Activated T-helper 9 cell treated with anti-CD3 and anti-CD28 coated beads, Interleukin-2, amount 50 U/mL, for 16 hours (primary cell): Measurements from ENCODE around the gene CSF1R.
"Not testable (repeated sequence)": the region's sequence is repeated elsewhere in the genome, so short reads cannot be mapped to it uniquely, and the experiment has no call there.

Source experiments
- DNase-seq: peaks from one replicate; pipeline ENCODE4 v3.0.0-alpha.2; 2020; ENCODE audit warnings: low read depth

CSF1R gene

DNA sequence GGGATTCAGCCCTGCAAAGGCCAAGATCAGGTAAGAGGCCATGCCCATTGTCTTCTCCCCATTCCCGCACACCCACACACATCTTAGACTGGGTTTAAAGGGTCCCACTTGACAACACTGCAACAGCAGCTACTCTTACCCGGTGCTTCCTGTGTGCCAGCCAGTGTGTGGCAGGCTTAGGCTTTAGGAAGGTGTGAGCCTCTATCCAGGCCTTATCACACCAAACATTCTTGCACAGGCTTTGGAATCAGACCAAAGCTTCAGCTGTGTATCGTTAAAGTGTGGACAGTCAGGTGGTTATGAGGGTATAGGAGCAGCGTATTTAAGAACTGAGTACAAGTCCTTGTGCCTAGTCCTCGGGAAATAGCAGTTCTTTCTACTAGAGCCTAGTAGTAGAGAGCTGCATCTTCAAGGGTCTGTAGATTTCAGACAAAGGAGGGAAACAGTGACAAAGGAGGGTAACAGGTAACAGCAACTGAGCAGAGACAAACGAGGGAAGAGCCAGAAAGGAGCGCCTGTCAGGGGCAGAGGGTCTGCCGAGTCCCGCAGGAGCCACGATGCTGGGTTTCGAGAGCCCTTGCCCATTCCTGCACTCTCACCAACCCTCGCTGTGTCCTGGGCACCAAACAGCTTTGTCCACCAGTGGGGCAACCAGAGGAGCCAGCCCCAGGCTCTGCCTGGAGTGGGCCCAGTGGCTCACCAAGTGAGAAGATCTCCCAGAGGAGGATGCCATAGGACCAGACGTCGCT, 30.9 kb downstream of the CSF1R start:
- DNase-seq: no peak

DNA sequence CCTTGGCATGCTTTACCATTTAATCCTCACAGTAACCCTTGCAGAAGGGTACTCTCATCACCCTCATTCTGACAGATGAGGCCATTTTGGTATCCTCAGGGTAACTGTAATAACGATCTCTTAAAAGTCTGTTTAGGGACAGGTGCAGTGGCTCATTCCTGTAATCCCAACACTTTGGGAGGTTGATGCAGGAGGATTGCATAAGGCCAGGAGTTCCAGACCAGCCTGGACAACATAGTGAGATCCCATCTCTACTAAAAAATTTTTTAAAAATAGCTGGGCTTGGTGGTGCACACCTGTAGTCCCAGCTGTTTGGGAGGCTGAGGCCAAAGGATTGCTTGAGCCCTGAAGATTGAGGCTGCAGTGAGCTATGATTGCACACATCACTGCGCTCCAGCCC, 31.8 kb downstream of the CSF1R start:
- no peak for DNase-seq

DNA sequence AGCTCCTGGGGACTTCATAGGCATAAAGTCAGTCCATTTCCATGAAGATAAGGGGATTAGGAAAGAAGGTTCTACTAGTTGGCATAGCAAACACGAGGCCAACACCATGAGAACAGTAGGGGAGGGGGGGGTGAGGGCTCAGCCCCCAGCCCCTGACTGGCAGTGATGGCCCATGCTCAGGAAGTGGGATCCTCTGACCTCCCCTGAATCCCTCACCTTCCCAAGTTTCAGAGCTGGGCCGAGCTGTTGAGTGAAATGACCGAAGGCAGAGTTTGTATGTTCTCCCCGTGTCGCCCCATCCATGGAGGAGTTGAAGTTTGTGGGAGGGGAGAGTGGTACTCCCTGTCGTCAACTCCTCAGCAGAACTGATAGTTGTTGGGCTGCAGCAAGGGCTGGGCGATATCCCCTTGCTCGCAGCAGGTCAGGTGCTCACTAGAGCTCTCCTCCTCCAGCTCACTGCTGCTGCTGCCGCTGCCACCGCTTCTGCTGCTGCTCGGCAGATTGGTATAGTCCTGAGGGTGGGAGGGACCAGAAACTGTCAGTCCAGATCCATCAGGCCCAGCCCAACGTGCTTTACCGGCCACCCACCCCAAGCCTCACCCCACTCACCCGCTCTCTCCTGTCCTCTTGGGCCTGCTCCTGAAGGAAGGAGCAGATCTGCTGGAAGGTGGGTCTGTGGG, 32.5 kb downstream of the CSF1R start:
- no peak for DNase-seq

DNA sequence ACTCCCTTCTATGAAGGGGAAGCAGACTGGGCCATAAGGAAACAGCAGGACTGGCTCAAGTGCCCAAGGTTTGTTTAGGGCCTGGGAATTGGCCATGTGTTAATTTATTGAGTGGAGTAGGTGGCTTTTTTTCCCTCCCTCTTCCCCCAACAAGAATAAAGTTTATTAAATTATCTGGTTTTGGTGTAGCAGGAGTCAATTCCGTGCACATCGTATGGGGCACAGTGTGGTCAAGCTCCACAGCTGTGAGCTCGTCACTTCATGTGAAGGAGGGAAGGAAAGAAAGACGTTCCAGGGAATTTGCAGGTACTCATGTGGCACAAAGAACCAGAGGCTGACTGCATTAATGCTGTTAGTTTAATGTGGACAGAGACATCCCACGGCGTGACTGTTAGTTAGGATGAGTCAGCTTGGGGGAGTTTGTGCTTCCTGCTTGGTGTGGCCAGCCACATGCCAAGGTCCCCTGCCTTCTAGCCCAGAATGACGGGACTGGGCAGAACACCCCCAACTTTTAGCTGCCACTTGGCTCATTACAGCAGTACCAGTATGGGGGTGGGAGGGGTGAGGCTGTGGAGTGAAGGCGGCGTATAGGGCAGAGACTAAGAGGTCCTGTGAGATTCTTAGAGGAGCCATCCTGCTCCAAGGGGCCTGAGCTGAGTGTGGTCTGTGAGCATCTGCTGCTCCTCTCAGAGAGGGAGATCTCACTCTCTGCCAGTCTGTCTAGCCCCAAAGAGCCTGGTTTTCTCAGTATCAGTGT, 33.2 kb downstream of the CSF1R start:
- DNase-seq: no peak

DNA sequence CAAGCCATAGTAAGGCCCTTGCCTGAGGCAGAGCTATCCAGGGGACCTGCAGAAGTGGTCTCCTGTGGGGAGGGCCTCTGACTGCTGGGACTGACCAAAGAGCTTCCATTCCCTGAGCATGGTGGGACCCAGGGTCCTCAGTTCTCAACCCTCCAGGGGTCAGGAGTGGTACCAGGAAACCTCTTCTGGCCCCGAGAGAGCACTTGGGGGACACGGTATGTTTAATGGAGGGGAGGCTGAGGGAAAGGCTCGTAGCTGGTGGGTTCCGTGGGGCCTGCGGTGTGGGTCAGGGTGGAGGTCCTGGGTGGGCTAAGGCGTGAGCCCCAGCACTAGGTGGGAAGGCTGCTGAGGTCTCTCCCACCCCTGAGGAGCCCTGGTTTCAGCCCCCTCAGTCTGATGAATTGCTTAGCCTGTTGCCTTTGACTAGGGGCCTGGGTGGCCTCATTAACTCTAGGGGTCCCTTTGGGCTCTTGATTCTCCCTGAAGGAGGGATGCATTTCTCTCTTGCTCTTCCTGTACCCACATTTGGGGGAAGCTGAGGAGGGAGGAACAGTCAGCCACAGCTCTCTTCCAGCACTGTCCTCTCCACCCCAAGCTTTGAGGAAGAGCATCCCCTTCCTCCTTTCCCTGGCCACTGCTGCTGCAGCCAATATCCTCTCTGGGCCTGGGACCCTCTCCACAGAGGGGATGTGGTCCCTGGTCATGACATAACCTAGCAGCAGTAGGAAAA, 34.0 kb downstream of the CSF1R start:
- DNase-seq: no peak

DNA sequence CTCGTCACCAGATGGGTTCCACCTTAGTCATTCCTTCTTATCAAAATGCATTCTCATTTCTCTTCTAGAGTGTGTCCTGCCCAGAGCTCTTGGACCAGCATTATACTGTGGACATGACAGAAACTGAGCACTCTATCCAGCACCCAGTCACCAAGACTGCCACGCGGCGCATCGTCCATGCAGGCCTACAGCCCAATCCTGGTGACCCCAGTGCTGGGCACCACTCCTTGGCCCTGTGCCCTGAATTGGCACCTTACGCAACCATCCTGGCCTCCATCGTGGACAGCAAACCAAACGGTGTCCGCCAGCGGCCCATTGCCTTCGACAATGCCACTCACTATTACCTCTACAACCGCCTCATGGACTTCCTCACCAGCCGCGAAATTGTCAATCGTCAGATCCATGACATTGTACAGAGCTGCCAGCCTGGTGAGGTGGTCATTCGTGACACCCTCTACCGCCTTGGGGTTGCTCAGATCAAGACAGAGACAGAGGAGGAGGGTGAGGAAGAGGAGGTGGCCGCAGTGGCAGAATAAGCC, 34.6 kb downstream of the CSF1R start:
- DNase-seq: no peak

DNA sequence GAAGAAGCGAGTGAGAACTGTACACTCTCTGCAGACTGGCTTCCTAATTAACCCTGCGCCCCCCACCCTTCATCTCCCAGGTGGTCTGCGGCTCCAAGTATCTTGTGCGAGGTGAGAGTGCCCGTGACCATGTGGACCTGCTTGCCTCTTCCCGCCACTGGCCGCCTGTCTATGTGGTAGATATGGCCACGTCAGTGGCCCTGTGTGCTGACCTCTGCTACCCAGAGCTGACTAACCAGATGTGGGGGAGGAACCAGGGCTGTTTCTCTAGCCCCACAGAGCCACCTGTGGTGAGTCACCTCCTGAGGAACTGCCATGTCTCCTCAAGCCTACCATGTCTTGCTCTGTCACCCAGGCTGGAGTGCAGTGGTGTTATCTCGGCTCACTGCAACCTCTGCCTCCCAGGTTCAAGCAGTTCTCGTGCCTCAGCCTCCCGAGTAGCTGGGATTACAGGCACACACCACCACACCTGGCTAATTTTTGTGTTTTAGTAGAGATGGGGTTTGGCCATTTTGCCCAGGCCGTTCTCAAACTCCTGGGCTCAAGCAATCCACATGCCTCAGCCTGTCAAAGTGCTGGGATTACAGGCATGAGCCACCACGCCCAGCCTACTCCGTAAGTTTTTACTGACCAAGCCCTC, 36.1 kb downstream of the CSF1R start:
- not testable (repeated sequence) for DNase-seq

DNA sequence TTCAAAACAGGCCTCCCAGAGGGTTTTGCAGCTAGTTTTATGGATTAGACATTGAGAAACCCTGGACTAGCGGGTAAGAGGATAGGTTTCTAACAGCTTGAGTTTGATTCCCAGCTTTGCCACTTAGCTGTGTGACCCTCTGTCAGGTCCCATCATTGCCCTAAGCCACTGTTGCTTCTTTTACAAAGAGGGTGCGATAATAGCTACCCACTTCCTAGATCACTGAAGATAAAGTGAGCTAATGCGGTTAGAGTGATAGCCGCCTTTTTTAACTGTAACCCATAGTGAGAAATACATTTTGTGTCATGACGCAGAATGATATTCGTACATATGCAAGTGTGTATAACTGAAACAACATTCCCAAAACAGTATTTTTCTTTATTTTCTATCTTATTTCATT, 40.3 kb downstream of the CSF1R start:
- DNase-seq: no peak

DNA sequence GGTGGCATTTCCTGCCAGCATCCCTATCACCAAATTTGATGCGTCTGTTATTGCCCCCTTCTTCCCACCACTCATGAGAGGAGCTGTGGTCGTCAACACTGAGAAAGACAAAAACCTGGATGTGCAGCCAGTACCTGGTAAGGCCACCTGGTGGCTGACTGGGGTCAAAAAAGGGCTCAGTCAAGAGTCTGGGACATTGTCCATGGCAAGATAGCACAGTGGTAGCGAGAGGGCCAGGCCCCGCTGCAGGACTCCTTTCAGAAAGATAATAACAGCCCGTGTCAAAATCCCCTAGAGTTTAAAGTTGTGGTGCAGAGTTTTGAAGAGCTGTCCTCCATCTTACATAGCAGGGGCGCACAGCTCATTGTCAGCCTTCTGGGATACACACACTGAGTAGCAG, 40.8 kb downstream of the CSF1R start:
- no peak for DNase-seq

DNA sequence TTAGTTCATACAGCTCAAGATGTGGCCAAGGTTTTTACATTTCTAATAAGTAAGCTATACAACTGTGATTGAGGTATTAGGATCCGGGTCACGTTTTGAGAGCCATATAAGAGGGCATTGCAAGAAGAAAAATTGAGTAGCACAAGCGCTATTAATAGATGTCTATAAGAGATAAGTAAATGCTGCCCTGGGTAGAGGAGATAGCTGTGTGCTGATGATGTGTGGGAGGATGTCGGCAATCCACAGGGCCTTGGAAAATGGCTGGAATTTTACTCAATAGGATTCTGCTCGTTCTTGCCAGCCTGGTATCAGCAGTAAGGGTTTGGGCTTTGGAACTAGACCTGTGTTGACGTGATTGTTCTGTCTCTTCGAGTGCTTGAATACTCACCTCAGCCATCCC, 41.6 kb downstream of the CSF1R start:
- DNase-seq: no peak

DNA sequence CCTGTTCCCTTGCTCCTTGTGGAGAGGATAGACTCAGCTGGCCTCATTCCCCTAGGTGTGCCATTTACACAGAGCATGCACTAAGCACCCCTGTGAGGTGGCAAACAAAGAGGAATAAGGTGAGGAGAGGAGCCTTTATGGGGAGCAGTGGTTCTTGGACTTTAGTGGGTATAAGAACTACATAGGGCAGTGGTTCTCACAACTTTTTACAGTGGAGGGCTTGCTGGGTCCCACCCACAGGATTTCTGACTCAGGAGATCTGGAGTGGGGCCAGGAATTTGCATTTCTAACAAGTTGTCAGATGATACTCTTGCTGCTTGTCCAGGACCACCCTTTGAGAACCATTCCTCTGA, 42.0 kb downstream of the CSF1R start:
- DNase-seq: no peak

DNA sequence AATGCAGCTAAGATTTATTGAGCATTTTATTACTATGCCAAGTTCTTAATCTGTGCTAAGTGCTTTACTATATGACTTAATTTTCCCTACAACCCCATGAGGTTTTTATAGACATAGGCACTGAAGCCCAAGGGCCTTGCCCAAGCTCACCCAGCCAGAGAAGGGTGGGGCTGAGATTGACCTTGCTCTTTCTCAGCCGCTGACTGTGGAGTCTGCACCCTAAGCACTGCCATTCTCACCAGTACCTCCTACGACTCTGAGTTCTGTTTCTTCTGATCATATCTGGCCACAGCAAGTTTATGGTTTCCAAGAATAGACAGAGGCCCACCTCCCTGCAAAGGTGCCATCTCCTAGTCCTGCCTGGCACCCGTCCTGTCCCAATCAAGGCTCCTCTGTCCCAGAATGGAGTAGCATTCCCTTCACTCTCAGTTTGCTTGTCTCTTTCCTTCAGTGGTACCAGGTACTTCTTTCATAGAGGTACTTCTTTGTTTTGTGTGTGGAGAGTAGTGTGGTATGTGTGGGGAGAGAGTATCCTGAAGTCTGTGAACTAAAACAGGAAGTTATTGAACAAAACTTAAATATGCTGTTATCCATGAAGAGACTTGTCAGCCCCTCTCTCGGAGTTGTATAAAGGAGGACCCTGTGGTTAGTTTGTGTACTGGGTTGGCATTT, 42.6 kb downstream of the CSF1R start:
- DNase-seq: no peak

DNA sequence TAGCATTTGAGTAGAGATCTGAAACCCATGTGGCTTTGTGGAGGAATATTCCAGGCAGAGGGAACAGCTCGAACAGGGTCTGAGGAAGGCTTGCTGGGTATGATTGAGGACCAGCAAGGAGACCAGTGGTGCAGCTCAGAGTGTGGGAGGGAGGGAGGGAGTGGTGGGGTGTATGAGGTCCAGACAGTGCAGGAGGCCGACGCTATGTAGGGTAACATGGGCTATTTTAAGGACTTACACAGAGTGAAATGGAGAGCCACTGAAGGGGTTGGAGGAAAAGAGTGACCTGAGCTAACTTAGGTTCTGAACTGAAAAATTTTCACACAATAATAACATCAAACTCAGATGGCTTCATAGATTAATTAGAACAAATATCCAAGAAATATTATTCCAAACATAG, 43.9 kb downstream of the CSF1R start:
- DNase-seq: no peak

DNA sequence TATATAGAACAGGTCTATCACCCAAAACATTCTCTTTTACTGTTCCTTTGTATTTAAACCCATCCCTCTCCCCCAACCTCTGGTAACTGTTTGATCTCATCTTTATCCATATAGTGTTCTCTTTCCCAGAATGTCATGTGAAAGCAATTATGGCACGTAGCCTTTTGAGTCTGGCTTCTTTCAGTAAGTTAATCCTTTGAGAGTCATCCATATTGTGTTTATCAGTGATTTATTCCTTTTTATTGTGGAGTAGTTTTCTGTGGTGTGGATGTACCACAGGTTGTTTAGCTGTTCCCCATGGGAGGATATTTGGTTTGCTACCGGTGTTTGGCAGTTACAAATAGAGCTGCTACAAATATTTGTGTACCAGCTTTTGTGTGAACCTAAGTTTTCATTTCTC, 47.8 kb downstream of the CSF1R start:
- no peak for DNase-seq

DNA sequence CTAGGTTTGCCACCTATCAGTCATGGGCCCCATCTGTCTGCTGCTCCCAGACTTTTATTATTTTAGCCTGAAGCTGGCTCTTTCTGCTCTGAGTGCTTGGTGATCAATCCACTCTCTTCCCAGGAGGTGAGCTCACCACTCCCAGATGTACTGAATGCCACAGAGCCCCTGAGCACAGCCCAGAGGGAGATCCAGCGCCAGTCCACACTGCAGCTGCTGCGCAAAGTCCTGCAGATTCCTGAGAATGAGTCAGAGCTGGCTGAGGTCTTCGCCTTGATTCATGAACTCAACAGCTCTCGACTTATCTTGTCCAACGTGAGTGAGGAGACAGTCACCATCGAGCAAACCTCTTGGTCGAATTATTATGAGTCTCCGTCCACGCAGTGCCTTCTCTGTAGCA, 49.8 kb downstream of the CSF1R start:
- no peak for DNase-seq

DNA sequence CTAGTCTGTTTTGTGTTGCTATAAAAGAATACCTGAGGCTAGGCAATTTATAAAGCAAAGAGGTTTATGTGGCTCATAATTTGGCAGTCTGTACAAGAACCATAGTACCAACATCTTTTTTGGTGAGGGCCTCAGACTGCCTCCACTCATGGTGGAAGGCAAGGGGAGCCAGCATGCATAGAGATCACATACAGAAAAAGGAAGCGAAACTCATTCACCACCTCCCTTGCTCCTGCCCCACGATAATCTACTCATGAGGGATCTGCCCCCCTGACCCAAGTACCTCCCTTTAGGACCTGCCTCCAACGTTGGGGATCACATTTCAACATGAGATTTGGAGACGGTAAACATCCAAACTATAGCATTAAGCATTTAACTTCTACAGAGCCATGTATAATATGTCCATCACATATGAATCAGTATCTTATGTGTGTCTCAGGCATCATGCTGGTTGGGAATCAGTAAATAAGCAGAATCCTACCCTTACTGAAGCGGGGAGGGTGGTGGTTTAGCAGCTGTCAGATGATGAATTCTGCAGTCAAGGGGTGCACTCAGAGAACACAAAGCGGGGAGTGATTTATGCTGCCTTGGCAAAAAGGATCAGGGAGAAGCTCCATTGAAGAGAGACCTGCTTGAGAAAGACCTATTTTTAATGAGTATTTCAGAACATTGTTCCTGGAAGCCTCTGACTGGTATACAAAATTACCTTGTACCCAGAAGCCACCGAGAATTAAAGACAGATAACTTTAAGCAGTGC, 51.0 kb downstream of the CSF1R start:
- no peak for DNase-seq

DNA sequence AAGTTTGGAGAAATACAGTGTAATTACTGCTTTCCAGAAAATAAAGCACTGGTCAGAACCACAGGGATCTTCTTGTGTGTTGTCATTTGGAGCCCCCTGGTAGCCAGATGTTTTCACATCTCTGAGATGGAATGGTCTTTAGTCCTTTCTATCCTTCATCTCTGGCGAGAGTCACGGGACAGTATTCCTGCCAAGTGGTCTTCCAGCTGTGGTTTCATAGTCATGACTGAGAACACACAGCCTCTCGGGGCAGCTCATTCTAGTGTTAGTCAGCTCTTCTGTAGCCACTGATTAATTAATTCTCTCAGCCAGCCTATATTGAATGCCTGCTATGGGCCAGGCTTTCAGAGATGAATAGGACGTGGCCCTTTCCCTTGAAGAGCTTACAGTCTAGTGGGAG, 51.7 kb downstream of the CSF1R start:
- no peak for DNase-seq

DNA sequence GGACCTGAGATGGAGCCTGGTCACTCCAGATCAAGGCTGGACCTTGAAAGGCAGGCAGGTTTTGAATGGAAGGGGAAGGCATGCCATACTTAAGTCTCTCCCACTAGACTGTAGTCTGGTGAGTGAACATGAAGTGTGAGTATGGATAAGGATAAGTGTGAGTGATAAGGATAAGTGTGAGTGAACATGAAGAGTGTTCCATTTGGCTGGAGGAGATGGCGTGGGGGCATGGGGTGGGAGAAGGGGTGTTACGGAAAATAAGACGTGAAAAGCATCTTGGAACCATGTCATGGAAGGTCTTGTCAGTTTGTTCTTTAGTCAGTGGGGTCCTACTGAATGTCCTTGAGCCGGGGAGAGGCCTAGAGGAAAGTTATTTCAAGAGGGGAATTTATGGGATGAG, 53.0 kb downstream of the CSF1R start:
- DNase-seq: no peak

DNA sequence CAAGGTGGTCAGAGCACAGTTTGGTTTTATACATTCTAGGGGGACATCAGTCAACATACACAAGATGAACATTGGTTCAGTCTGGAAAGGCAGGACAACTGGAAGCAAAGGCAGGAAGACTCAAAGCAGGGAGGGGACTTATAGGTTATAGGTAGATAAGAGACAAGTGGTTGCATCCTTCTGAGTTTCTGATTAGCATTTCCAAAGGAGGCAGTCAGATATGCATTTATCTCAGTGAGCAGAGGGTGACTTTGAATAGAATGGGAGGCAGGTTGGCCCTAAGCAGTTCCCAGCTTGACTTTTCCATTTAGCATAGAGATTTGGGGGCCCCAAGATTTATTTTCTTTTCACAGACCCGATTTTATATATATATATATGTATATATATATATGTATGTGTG, 58.3 kb downstream of the CSF1R start:
- not testable (repeated sequence) for DNase-seq

DNA sequence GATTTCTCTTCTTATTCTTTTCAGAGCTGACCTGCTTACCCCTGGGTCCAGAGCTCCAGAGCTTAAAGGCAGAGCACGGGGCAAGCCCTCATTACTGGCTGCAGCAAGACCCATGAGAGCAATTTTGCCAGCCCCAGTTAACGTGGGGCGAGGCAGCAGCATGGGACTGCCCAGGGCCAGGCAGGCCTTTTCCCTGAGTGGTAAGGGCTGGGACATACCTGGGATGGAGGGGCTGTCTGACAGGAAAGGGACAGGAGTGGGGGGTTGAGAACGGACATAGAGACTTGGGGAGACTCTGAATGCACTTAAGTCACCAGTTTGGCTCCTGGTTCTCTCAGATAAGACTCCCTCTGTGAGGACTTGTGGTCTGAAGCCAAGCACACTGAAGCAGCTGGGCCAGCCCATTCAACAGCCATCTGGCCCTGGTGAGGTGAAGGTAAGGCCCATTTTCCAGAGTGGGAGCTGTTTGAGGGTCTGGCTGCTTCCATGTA, 59.6 kb downstream of the CSF1R start:
- no peak for DNase-seq
